SK-N-SH (cell line): ENCODE measurements around the gene ATXN7. TPM values are rescaled to one million over a fixed set of nuclear protein-coding genes. Genes with fewer than 3 reads are reported as not detected.

Experiments used
- CTCF ChIA-PET: fragments of 300-600, 350-600 bp; formaldehyde crosslinking; extraction: SDS; loops from one replicate; lab custom pipeline; 2021; lab: Yijun Ruan, JAX
- POLR2A ChIA-PET: fragments of 350-600 bp; sonication (Branson Sonifier 250); formaldehyde crosslinking; extraction: SDS; loops from one replicate; lab custom pipeline; 2020; ENCODE audit warnings: antibody characterized with exemption, inconsistent platforms; lab: Yijun Ruan, JAX
- DNase-seq: peaks from one replicate; pipeline ENCODE4 v3.0.0; 2012
- H2AFZ ChIP-seq: fragments of 200-600 bp; sonication (generic); 2 replicates; pipeline ENCODE4 v1.8.1; 2016; ENCODE audit warnings: antibody characterized with exemption, mild to moderate bottlenecking, low read depth
- H3F3A ChIP-seq: fragments of 200-600 bp; sonication (generic); replicated peaks from 2 replicates; pipeline ENCODE3; 2016; ENCODE audit warnings: antibody characterized with exemption, mild to moderate bottlenecking; ENCODE audit not compliant: insufficient read depth
- H3K27ac ChIP-seq, 2 experiments: fragments of 200-500 bp in 1 of 2; fragments of 200-600 bp in 1 of 2; sonication (Bioruptor generic) in 1 of 2; sonication (generic), shearing (Covaris generic) in 1 of 2; 2 replicates each; pipeline versions ENCODE4 v1.5.1 to v1.6.1; 2014 to 2016; ENCODE audit warnings: low read depth in 2 of 2, inconsistent platforms in 1 of 2, low read length in 1 of 2, mild to moderate bottlenecking in 1 of 2, mixed read lengths in 1 of 2
- H3K27me3 ChIP-seq: fragments of 200-600 bp; sonication (generic), shearing (Covaris generic); 2 replicates; pipeline ENCODE4 v1.6.1; 2016; ENCODE audit warnings: mixed run types; ENCODE audit not compliant: insufficient read depth
- H3K36me3 ChIP-seq, 2 experiments: fragments of 200-500 bp in 1 of 2; fragments of 200-600 bp in 1 of 2; sonication (Bioruptor generic) in 1 of 2; sonication (generic) in 1 of 2; replicated peaks in 1 of 2; 2 replicates each; pipeline versions ENCODE3 to v1.5.1; 2014 to 2016; ENCODE audit warnings: low read length in 1 of 2, mild to moderate bottlenecking in 1 of 2; ENCODE audit not compliant: insufficient read depth in 2 of 2, control insufficient read depth in 1 of 2
- H3K4me1 ChIP-seq, 2 experiments: fragments of 200-500 bp in 1 of 2; fragments of 200-600 bp in 1 of 2; sonication (Bioruptor generic) in 1 of 2; sonication (generic), shearing (Covaris generic) in 1 of 2; 2 replicates each; pipeline versions ENCODE4 v1.5.1 to v1.6.1; 2014 to 2016; ENCODE audit warnings: low read depth in 1 of 2, low read length in 1 of 2, mixed run types in 1 of 2; ENCODE audit not compliant: insufficient read depth in 2 of 2, control insufficient read depth in 1 of 2
- H3K4me2 ChIP-seq: fragments of 200-600 bp; sonication (generic), shearing (Covaris generic); 2 replicates; pipeline ENCODE4 v1.6.1; 2017; ENCODE audit warnings: mixed run types
- H3K4me3 ChIP-seq, 2 experiments: fragments of 200-500 bp in 1 of 2; fragments of 200-600 bp in 1 of 2; sonication (Bioruptor generic) in 1 of 2; sonication (generic), shearing (Covaris generic) in 1 of 2; 2 replicates each; pipeline versions ENCODE4 v1.5.1 to v1.8.1; 2014 to 2016; ENCODE audit warnings: low read depth in 2 of 2, inconsistent platforms in 1 of 2, low read length in 1 of 2, mild to moderate bottlenecking in 1 of 2, mixed read lengths in 1 of 2, moderate library complexity in 1 of 2
- H3K79me2 ChIP-seq: fragments of 200-600 bp; sonication (generic); 2 replicates; pipeline ENCODE4 v1.8.1; 2017; ENCODE audit warnings: mild to moderate bottlenecking; ENCODE audit not compliant: insufficient read depth
- H3K9ac ChIP-seq: fragments of 200-600 bp; sonication (generic); 2 replicates; pipeline ENCODE4 v1.6.1; 2017; ENCODE audit warnings: mixed run types
- H3K9me2 ChIP-seq: fragments of 200-600 bp; sonication (generic); 2 replicates; pipeline ENCODE4 v1.6.1; 2017; ENCODE audit warnings: mixed run types
- H3K9me3 ChIP-seq: fragments of 200-600 bp; sonication (generic); 2 replicates; pipeline ENCODE4 v1.6.1; 2017; ENCODE audit warnings: mixed run types, mild to moderate bottlenecking, moderate library complexity
- H4K20me1 ChIP-seq: fragments of 200-600 bp; sonication (generic); 2 replicates; pipeline ENCODE4 v1.6.1; 2017; ENCODE audit warnings: mild to moderate bottlenecking, mixed run types; ENCODE audit not compliant: insufficient read depth
- CHD2 ChIP-seq: fragments of 150-350 bp; IDR thresholded peaks from 2 replicates; pipeline ENCODE4 v1.6.1; 2018; ENCODE audit warnings: low read length; ENCODE audit not compliant: partially characterized antibody
- EZH2phosphoT487 ChIP-seq: fragments of 200-600 bp; sonication (generic); IDR thresholded peaks from 2 replicates; pipeline ENCODE4 v1.6.1; 2017; ENCODE audit warnings: low read depth, mixed run types, mild to moderate bottlenecking, antibody characterized with exemption, moderate library complexity, borderline replicate concordance
- FOXJ3 ChIP-seq: sonication (generic); formaldehyde crosslinking; IDR thresholded peaks from 2 replicates; pipeline ENCODE4 v1.5.1; 2020; ENCODE audit warnings: mild to moderate bottlenecking, missing genetic modification reagents
- FOXM1 ChIP-seq: IDR thresholded peaks from 2 replicates; pipeline ENCODE4 v1.4.0; 2012; ENCODE audit warnings: low read depth, mild to moderate bottlenecking
- GABPA ChIP-seq: IDR thresholded peaks from 2 replicates; pipeline ENCODE4 v1.4.0; 2012; ENCODE audit warnings: low read depth, mild to moderate bottlenecking
- GATA2 ChIP-seq: sonication (generic); formaldehyde crosslinking; IDR thresholded peaks from 2 replicates; pipeline ENCODE4 v1.5.0; 2020; ENCODE audit warnings: mild to moderate bottlenecking, missing genetic modification reagents
- JUND ChIP-seq: IDR thresholded peaks from 2 replicates; pipeline ENCODE4 v1.4.0; 2012
- MXI1 ChIP-seq: IDR thresholded peaks from 2 replicates; pipeline ENCODE4 v1.6.1; 2012; ENCODE audit warnings: mild to moderate bottlenecking, low read depth, low read length, improper control_type of control experiment
- NFIC ChIP-seq: IDR thresholded peaks from 2 replicates; pipeline ENCODE4 v1.4.0; 2012; ENCODE audit warnings: borderline replicate concordance
- NRF1 ChIP-seq: IDR thresholded peaks from 2 replicates; pipeline ENCODE4 v1.6.1; 2012; ENCODE audit warnings: low read depth, mild to moderate bottlenecking, low read length
- POLR2AphosphoS5 ChIP-seq: IDR thresholded peaks from 2 replicates; pipeline ENCODE4 v1.6.1; 2012; ENCODE audit warnings: low read depth, low read length
- RAD21 ChIP-seq: IDR thresholded peaks from 2 replicates; pipeline ENCODE4 v1.6.1; 2012; ENCODE audit warnings: mild to moderate bottlenecking, low read length
- RCOR1 ChIP-seq: fragments of 150-350 bp; IDR thresholded peaks from 2 replicates; pipeline ENCODE4 v1.6.1; 2017; ENCODE audit warnings: antibody characterized with exemption, low read length
- RXRA ChIP-seq: IDR thresholded peaks from 2 replicates; pipeline ENCODE4 v1.4.0; 2012; ENCODE audit warnings: low read depth, mild to moderate bottlenecking, borderline replicate concordance
- SIN3A ChIP-seq: IDR thresholded peaks from 2 replicates; pipeline ENCODE4 v1.6.1; 2012; ENCODE audit warnings: low read depth, mild to moderate bottlenecking, low read length, moderate library complexity, borderline replicate concordance
- SMC3 ChIP-seq: IDR thresholded peaks from 2 replicates; pipeline ENCODE4 v1.6.1; 2012; ENCODE audit warnings: low read depth, low read length, improper control_type of control experiment
- TAF1 ChIP-seq: IDR thresholded peaks from 2 replicates; pipeline ENCODE4 v1.6.1; 2012; ENCODE audit warnings: low read depth, mild to moderate bottlenecking, low read length, moderate library complexity, borderline replicate concordance
- TCF12 ChIP-seq: IDR thresholded peaks from 2 replicates; pipeline ENCODE4 v1.4.0; 2012
- TEAD4 ChIP-seq: IDR thresholded peaks from 2 replicates; pipeline ENCODE4 v1.4.0; 2012; ENCODE audit warnings: mild to moderate bottlenecking, borderline replicate concordance; ENCODE audit not compliant: insufficient read depth
- YY1 ChIP-seq: IDR thresholded peaks from 2 replicates; pipeline ENCODE4 v1.4.0; 2012; ENCODE audit warnings: low read depth, mild to moderate bottlenecking
- WGBS: methylation state at CpG from one replicate; pipeline ENCODE4 v1.1.6; 2017; ENCODE audit warnings: low lambda C conversion rate; 5-methylcytosine and 5-hydroxymethylcytosine counted together
- polyA plus RNA-seq, 3 experiments: library from polyadenylated mRNA; depleted of rRNA; stranded (reverse); fragments of >200 nt; gene quantifications; 2 replicates each; pipeline ENCODE4 v1.2.3, GENCODE V29; 2012
- TF ChIP-seq, protein P1 (sequence below): fragments of 200-600 bp; sonication (generic); IDR thresholded peaks from 2 replicates; pipeline ENCODE4 v1.6.1; 2017; ENCODE audit warnings: antibody characterized with exemption, mild to moderate bottlenecking, moderate library complexity
- TF ChIP-seq, protein P2 (sequence below): fragments of 150-350 bp; IDR thresholded peaks from 2 replicates; pipeline ENCODE4 v1.6.1; 2016; ENCODE audit warnings: mild to moderate bottlenecking, low read depth, low read length
- TF ChIP-seq, protein P3 (sequence below): fragments of 150-350 bp; IDR thresholded peaks from 2 replicates; pipeline ENCODE4 v1.6.1; 2017; ENCODE audit warnings: antibody characterized with exemption, low read length, low read depth, borderline replicate concordance
- TF ChIP-seq, protein P4 (sequence below): IDR thresholded peaks from 2 replicates; pipeline ENCODE4 v1.6.1; 2012; ENCODE audit warnings: mild to moderate bottlenecking, low read depth, low read length, moderate library complexity
- TF ChIP-seq, protein P5 (sequence below): IDR thresholded peaks from 2 replicates; pipeline ENCODE4; 2012

Gene ATXN7
- polyA plus RNA-seq, 1 of the 3 experiments (the other 2 are of a cell fraction), result 6.2 TPM

DNA sequence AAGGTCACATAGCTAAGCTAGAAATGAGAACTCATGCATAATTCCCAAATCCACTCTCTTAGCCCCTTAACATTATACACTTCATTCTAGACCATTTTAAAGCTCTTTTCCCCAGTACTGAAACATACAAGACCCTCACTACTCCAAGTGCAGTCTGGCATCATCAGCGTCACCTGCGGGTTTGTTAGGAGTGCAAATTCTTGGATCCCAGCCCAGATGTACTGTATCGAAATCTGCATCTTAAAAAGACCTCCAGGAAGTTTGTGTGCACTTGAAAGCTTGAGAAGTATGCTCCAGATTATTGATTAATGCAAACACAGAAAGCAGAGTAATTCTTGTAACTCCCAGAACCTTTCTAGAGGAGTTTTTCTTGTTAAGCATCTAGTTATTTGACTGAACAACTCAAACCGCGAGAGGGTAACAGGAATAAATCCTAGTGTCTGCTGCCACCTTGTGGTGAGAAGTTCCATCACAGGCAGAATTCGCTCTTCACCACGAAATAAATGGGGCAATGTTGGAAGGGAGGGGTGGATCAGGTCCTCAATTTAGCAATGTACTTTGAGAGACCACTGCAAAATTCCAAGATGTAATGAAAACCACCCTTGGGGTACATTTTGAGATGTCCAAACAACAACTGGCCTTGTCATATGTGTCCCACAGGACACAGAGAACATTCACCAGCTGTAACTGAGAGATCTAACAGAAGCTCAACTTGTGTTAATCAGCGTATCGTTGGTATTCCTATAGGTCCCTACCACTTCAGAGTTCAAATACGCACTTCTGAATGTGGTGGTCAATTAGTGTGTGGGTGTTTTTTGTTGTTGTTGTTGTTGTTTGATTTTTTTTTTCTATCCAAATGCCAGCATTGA is 45.2 kb upstream of the ATXN7 start:
- Histone ChIP-seq H3K9me3 (no peaks in the 10 kb centered on the region), H3K9ac (no peak overlapping the region), H3K27me3 (no peaks in the 10 kb centered on the region), H3K9me2 (no peaks in the 10 kb centered on the region), H3K36me3 (no peaks in the 10 kb centered on the region), H4K20me1 (no peaks in the 10 kb centered on the region), H2AFZ (no peak overlapping the region), H3K4me2 (no peak overlapping the region), H3K4me1 (peaks cover 0 to 3% of the 10 kb centered on the region in 2 experiments; a peak in 2 of 4 replicates), H3K79me2 (no peaks in the 10 kb centered on the region), H3K4me3 (no peak overlapping the region; a peak in 1 of 4 replicates), H3K27ac (no peak overlapping the region), H3F3A (peaks cover 5% of the 10 kb centered on the region)
- CTCF ChIA-PET, result interaction anchor here (0.6 to 17.2 kb wide), 60 partner anchors 11 to 1182 kb away, joined by 3 to 444 read pairs (median 4); partner anchors contain the start of genes ATXN7, SNTN and THOC7
- 28% methylated on average over 10 of the region's 10 CpGs for whole genome bisulfite sequencing
- POLR2A ChIA-PET, result interaction anchor here (0.6 to 1.0 kb wide), 3 partner anchors 338 to 475 kb away, joined by 3 read pairs; no protein-coding TSS in a partner anchor
- DNase-seq, result peak; percentile 56
- peak; percentile 92 for TF ChIP-seq RAD21
- no peak for TF ChIP-seq RCOR1
- no peak for TF ChIP-seq GATA2 (CRISPR knock-in tag)
- TF ChIP-seq CHD2, result no peak
- TF ChIP-seq POLR2AphosphoS5, result no peak
- no peak for TF ChIP-seq RXRA
- peak; percentile 87 for TF ChIP-seq SMC3
- no peak for TF ChIP-seq FOXM1
- TF ChIP-seq TEAD4, result no peak
- TF ChIP-seq MXI1, result no peak
- TF ChIP-seq SIN3A, result no peak
- TF ChIP-seq, protein P1, sequence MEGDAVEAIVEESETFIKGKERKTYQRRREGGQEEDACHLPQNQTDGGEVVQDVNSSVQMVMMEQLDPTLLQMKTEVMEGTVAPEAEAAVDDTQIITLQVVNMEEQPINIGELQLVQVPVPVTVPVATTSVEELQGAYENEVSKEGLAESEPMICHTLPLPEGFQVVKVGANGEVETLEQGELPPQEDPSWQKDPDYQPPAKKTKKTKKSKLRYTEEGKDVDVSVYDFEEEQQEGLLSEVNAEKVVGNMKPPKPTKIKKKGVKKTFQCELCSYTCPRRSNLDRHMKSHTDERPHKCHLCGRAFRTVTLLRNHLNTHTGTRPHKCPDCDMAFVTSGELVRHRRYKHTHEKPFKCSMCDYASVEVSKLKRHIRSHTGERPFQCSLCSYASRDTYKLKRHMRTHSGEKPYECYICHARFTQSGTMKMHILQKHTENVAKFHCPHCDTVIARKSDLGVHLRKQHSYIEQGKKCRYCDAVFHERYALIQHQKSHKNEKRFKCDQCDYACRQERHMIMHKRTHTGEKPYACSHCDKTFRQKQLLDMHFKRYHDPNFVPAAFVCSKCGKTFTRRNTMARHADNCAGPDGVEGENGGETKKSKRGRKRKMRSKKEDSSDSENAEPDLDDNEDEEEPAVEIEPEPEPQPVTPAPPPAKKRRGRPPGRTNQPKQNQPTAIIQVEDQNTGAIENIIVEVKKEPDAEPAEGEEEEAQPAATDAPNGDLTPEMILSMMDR, result peak; percentile 95
- no peak for TF ChIP-seq TCF12
- TF ChIP-seq, protein P2, sequence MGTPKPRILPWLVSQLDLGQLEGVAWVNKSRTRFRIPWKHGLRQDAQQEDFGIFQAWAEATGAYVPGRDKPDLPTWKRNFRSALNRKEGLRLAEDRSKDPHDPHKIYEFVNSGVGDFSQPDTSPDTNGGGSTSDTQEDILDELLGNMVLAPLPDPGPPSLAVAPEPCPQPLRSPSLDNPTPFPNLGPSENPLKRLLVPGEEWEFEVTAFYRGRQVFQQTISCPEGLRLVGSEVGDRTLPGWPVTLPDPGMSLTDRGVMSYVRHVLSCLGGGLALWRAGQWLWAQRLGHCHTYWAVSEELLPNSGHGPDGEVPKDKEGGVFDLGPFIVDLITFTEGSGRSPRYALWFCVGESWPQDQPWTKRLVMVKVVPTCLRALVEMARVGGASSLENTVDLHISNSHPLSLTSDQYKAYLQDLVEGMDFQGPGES, result no peak
- TF ChIP-seq YY1, result no peak
- TF ChIP-seq FOXJ3 (CRISPR knock-in tag), result no peak
- TF ChIP-seq GABPA, result no peak
- TF ChIP-seq, protein P3, sequence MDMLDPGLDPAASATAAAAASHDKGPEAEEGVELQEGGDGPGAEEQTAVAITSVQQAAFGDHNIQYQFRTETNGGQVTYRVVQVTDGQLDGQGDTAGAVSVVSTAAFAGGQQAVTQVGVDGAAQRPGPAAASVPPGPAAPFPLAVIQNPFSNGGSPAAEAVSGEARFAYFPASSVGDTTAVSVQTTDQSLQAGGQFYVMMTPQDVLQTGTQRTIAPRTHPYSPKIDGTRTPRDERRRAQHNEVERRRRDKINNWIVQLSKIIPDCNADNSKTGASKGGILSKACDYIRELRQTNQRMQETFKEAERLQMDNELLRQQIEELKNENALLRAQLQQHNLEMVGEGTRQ, result no peak
- no peak for TF ChIP-seq JUND
- no peak for TF ChIP-seq TAF1
- peak; percentile 32; the same call in 1 of the 2 replicates for TF ChIP-seq NFIC
- 0 out of 2 replicates have a peak, but pooled peaks have one; percentile 14 for TF ChIP-seq NRF1
- TF ChIP-seq, protein P4, sequence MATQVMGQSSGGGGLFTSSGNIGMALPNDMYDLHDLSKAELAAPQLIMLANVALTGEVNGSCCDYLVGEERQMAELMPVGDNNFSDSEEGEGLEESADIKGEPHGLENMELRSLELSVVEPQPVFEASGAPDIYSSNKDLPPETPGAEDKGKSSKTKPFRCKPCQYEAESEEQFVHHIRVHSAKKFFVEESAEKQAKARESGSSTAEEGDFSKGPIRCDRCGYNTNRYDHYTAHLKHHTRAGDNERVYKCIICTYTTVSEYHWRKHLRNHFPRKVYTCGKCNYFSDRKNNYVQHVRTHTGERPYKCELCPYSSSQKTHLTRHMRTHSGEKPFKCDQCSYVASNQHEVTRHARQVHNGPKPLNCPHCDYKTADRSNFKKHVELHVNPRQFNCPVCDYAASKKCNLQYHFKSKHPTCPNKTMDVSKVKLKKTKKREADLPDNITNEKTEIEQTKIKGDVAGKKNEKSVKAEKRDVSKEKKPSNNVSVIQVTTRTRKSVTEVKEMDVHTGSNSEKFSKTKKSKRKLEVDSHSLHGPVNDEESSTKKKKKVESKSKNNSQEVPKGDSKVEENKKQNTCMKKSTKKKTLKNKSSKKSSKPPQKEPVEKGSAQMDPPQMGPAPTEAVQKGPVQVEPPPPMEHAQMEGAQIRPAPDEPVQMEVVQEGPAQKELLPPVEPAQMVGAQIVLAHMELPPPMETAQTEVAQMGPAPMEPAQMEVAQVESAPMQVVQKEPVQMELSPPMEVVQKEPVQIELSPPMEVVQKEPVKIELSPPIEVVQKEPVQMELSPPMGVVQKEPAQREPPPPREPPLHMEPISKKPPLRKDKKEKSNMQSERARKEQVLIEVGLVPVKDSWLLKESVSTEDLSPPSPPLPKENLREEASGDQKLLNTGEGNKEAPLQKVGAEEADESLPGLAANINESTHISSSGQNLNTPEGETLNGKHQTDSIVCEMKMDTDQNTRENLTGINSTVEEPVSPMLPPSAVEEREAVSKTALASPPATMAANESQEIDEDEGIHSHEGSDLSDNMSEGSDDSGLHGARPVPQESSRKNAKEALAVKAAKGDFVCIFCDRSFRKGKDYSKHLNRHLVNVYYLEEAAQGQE, result no peak
- TF ChIP-seq, protein P5, sequence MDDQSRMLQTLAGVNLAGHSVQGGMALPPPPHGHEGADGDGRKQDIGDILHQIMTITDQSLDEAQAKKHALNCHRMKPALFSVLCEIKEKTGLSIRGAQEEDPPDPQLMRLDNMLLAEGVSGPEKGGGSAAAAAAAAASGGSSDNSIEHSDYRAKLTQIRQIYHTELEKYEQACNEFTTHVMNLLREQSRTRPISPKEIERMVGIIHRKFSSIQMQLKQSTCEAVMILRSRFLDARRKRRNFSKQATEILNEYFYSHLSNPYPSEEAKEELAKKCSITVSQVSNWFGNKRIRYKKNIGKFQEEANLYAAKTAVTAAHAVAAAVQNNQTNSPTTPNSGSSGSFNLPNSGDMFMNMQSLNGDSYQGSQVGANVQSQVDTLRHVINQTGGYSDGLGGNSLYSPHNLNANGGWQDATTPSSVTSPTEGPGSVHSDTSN, result no peak
- TF ChIP-seq EZH2phosphoT487, result no peak
